ENCODE data around the gene FAF1. TPM values are rescaled to one million over a fixed set of nuclear protein-coding genes. Genes with fewer than 3 reads are reported as not detected.

Gene FAF1
- total RNA-seq, 4 donors from 2014 or later: 33.8 to 55.8 (median 45.6) TPM

- no peak for DNase-seq (ENCODE audit: low spot score in 2 of 2)
- intact Hi-C loops (cut with DNase I; ENCODE audit: low total_unique reads): no loop called here
- H3K4me3 ChIP-seq (ENCODE audit: low read depth, poor library complexity, severe bottlenecking): no peak overlapping the region
- no peak for TF ChIP-seq POLR2A (IDR thresholded peaks at IDR 0.05)
- TF ChIP-seq CTCF (IDR thresholded peaks at IDR 0.05): no peak
Observed at GRCh38 chr1:50517488-50517887, 442.6 kb downstream of the FAF1 start.

GRCh38 chr1:50516056-50516455, 444.0 kb downstream of the FAF1 start:
- no peak for TF ChIP-seq POLR2A (IDR thresholded peaks at IDR 0.05)
- no peak for DNase-seq (ENCODE audit: low spot score in 2 of 2)
- H3K4me3 ChIP-seq (ENCODE audit: low read depth, poor library complexity, severe bottlenecking): no peak overlapping the region
- 90 to 93% methylated on average over 3 of the region's 3 CpGs for WGBS, 2 donors
- intact Hi-C loops (cut with DNase I; ENCODE audit: low total_unique reads): no loop called here

- DNase-seq (ENCODE audit: low spot score in 2 of 2): no peak
- TF ChIP-seq POLR2A (IDR thresholded peaks at IDR 0.05): no peak
- no peak for TF ChIP-seq CTCF (IDR thresholded peaks at IDR 0.05)
- intact Hi-C loops (cut with DNase I; ENCODE audit: low total_unique reads): no loop called here
- H3K4me3 ChIP-seq (ENCODE audit: low read depth, poor library complexity, severe bottlenecking): no peak overlapping the region
Observed at GRCh38 chr1:50508040-50508586, 452.0 kb downstream of the FAF1 start.

- no peak overlapping the region for H3K4me3 ChIP-seq (ENCODE audit: low read depth, poor library complexity, severe bottlenecking)
- DNase-seq (ENCODE audit: low spot score in 2 of 2): no peak
- no peak for TF ChIP-seq CTCF (IDR thresholded peaks at IDR 0.05)
- no peak for TF ChIP-seq POLR2A (IDR thresholded peaks at IDR 0.05)
- intact Hi-C loops (cut with DNase I; ENCODE audit: low total_unique reads): no loop called here
Observed at GRCh38 chr1:50505427-50505826, 454.6 kb downstream of the FAF1 start.

- no peak for DNase-seq (ENCODE audit: low spot score in 2 of 2)
- WGBS, 2 donors: 95 to 97% methylated on average over 1 of the region's 1 CpG
- intact Hi-C loops (cut with DNase I; ENCODE audit: low total_unique reads): no loop called here
- no peak for TF ChIP-seq POLR2A (IDR thresholded peaks at IDR 0.05)
- TF ChIP-seq CTCF (IDR thresholded peaks at IDR 0.05): no peak
- no peak overlapping the region for H3K4me3 ChIP-seq (ENCODE audit: low read depth, poor library complexity, severe bottlenecking)
Observed at GRCh38 chr1:50503515-50503914, 456.6 kb downstream of the FAF1 start.

- no peak overlapping the region for H3K4me3 ChIP-seq (ENCODE audit: low read depth, poor library complexity, severe bottlenecking)
- WGBS, 2 donors: 93% methylated on average over 2 of the region's 2 CpGs
- DNase-seq (ENCODE audit: low spot score in 2 of 2): no peak
- TF ChIP-seq CTCF (IDR thresholded peaks at IDR 0.05): no peak
- TF ChIP-seq POLR2A (IDR thresholded peaks at IDR 0.05): no peak
- intact Hi-C loops (cut with DNase I; ENCODE audit: low total_unique reads): no loop called here
Observed at GRCh38 chr1:50502147-50502546, 457.9 kb downstream of the FAF1 start.

Data from lower leg skin (tissue), 4 donors.